HepG2 (cell line): Measurements from ENCODE around the gene ZNF275.

Experiments
- CTCF ChIP-seq: sonication (generic); formaldehyde crosslinking; IDR thresholded peaks from 2 replicates; pipeline ENCODE4 v1.5.0; 2020; ENCODE audit warnings: mild to moderate bottlenecking, missing genetic modification reagents, moderate library complexity
- FOXA1 ChIP-seq, 2 experiments: fragments of 450-650 bp in 1 of 2; sonication (generic) in 1 of 2; formaldehyde crosslinking in 1 of 2; IDR thresholded peaks; 2 replicates each; pipeline versions ENCODE4 v1.4.0 to v1.6.1; 2016 to 2020; ENCODE audit warnings: missing genetic modification reagents in 1 of 2
- PHF8 ChIP-seq: sonication (generic); formaldehyde crosslinking; IDR thresholded peaks from 2 replicates; pipeline ENCODE4 v1.5.0; 2020; ENCODE audit warnings: missing genetic modification reagents
- POLR2AphosphoS5 ChIP-seq: IDR thresholded peaks from 2 replicates; pipeline ENCODE4 v1.6.1; 2012; ENCODE audit warnings: low read depth, low read length
- SMC3 ChIP-seq: IDR thresholded peaks from 2 replicates; pipeline ENCODE4 v1.6.1; 2011; ENCODE audit warnings: low read length, improper control_type of control experiment
- TOE1 ChIP-seq: sonication (generic); formaldehyde crosslinking; IDR thresholded peaks from 2 replicates; pipeline ENCODE4 v1.4.0; 2020; ENCODE audit warnings: mild to moderate bottlenecking, missing genetic modification reagents
- ZNF235 ChIP-seq: sonication (generic); formaldehyde crosslinking; IDR thresholded peaks from 2 replicates; pipeline ENCODE4 v1.8.1; 2023; ENCODE audit warnings: mild to moderate bottlenecking, missing genetic modification reagents, borderline replicate concordance
- ZNF296 ChIP-seq: sonication (generic); formaldehyde crosslinking; conservative IDR thresholded peaks from 2 replicates; pipeline ENCODE4 v1.5.0; 2020; ENCODE audit warnings: mild to moderate bottlenecking, missing genetic modification reagents
- ZNF503 ChIP-seq: sonication (generic); formaldehyde crosslinking; IDR thresholded peaks from 2 replicates; pipeline ENCODE4 v1.4.0; 2020; ENCODE audit warnings: missing genetic modification reagents
- ZNF609 ChIP-seq: sonication (generic); formaldehyde crosslinking; IDR thresholded peaks from 2 replicates; pipeline ENCODE4 v1.4.0; 2020; ENCODE audit warnings: mild to moderate bottlenecking, missing genetic modification reagents, borderline replicate concordance
- ZNF687 ChIP-seq: sonication (generic); formaldehyde crosslinking; IDR thresholded peaks from 2 replicates; pipeline ENCODE4 v1.5.1; 2020; ENCODE audit warnings: mild to moderate bottlenecking, missing genetic modification reagents, moderate library complexity

- TF ChIP-seq ZNF235 (CRISPR knock-in tag) (no peak), POLR2AphosphoS5 (no peak), FOXA1 (IDR thresholded peaks at IDR 0.05) (no peak), FOXA1 (CRISPR knock-in tag; IDR thresholded peaks at IDR 0.05) (no peak), TOE1 (CRISPR knock-in tag) (no peak), PHF8 (no peak), ZNF503 (CRISPR knock-in tag) (no peak), ZNF687 (CRISPR knock-in tag) (no peak), ZNF609 (CRISPR knock-in tag) (no peak), ZNF296 (CRISPR knock-in tag) (no peak), SMC3 (no peak), CTCF (CRISPR knock-in tag) (no peak)
Measured at GRCh38 chrX:153375571-153375970, 41.6 kb downstream of the ZNF275 start.
